Smooth muscle cell of the coronary artery (primary cell): ENCODE results near the gene POLR1B. TPM values are rescaled to one million over a fixed set of nuclear protein-coding genes. Genes with fewer than 3 reads are reported as not detected.

Experiments used
- total RNA-seq: library from RNA; depleted of rRNA; stranded (reverse); fragments of >200 nt; gene quantifications from 2 replicates; pipeline ENCODE4 v1.2.3, GENCODE V29; 2014; ENCODE audit warnings: low replicate concordance

POLR1B gene, protein sequence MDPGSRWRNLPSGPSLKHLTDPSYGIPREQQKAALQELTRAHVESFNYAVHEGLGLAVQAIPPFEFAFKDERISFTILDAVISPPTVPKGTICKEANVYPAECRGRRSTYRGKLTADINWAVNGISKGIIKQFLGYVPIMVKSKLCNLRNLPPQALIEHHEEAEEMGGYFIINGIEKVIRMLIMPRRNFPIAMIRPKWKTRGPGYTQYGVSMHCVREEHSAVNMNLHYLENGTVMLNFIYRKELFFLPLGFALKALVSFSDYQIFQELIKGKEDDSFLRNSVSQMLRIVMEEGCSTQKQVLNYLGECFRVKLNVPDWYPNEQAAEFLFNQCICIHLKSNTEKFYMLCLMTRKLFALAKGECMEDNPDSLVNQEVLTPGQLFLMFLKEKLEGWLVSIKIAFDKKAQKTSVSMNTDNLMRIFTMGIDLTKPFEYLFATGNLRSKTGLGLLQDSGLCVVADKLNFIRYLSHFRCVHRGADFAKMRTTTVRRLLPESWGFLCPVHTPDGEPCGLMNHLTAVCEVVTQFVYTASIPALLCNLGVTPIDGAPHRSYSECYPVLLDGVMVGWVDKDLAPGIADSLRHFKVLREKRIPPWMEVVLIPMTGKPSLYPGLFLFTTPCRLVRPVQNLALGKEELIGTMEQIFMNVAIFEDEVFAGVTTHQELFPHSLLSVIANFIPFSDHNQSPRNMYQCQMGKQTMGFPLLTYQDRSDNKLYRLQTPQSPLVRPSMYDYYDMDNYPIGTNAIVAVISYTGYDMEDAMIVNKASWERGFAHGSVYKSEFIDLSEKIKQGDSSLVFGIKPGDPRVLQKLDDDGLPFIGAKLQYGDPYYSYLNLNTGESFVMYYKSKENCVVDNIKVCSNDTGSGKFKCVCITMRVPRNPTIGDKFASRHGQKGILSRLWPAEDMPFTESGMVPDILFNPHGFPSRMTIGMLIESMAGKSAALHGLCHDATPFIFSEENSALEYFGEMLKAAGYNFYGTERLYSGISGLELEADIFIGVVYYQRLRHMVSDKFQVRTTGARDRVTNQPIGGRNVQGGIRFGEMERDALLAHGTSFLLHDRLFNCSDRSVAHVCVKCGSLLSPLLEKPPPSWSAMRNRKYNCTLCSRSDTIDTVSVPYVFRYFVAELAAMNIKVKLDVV
- 11.9 and 13.5 TPM in 2 replicates for total RNA-seq

DNA sequence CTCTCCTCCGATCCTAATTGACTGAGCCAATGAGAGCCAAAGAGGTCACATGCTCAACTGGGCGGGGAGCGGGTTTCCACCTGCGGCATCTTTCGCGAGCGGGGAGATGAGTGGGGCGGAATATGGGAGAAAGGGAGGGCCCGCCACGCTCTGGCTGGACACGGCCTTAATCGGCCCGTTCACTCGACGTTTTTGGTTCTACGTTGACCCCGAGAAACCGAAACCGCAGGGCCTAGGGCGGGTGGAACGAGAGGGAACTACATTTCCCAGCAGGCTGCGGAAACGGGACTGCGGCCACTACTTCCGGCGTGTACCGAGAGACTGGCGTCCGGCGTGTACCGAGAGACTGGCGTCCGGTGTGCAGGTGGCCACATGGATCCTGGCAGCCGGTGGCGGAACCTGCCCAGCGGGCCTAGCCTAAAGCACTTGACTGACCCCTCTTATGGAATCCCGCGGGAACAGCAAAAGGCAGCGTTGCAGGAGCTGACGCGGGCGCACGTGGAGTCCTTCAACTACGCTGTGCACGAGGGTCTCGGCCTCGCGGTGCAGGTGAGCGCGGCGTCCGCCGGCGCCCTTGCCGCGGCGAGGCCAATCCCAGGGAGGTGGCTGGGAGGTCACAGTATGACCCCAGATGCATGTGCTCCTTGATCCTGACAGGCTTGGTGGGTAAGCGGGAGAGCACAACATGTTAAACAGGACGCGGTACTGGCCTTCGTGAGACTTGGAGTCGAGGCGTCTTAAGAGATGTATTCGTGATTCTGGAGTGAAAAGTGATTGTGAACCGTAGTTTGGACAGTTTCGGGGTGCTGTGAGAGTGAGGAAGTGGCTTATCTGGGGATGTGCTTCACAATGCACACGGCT, at the start of gene POLR1B:
Gene POLR1B, plus strand, starts transcription at position 343 of the 861 bp plus-strand sequence. Its CDS starts 30 bp downstream, at position 373.

DNA sequence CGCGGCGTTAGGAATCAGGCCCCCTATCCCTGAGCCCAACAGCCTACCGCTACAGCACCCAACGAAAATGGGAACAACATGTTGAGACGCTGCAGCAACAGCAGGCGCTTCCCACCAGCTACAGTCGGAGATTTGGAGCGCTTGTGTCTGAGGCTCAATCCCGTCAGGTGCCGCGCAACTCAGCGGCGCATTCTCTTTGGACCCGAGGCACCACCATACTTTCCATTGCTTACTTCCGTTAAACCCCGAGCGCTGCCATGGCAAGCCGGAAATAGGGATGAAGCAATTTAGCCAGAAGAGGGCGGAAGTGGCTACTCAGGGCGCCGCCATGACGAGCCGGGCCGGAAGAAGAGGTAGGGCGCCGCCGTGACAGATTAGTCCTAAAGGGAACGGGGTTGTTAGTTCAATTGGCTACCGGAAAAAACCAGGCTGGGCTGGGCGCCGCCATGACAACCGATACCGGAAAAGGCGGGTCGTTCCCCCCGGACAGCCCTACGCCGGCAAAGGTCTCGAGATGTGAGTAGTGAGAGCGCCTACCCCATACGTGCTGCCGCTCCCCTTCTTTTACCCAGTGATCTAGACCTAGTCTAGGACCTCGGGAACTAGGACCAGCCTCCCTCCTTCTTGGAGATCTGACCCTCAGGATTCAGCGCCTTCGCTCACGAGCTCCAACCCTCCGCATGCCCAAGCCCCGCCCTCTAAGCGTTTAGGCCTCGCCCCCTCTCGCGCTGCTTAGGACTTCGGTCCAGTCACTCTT, 42.0 kb downstream of the POLR1B start, which contains the start of gene CHCHD5:
Gene CHCHD5, plus strand, starts transcription at position 476 of the 757 bp plus-strand sequence. Its CDS starts 39 bp downstream, at position 515.

Other genes starting within 250 kb of the POLR1B start
- gene RGPD8, start 108.8 kb upstream of the POLR1B start, total RNA-seq: 4.8 and 20.5 TPM in 2 replicates
- gene TTL, start 60.3 kb upstream of the POLR1B start, total RNA-seq: 26.8 and 28.0 TPM in 2 replicates
- 13.2 and 21.2 TPM in 2 replicates for gene CHCHD5, start 42.1 kb downstream of the POLR1B start, total RNA-seq
- gene SLC20A1, start 103.5 kb downstream of the POLR1B start, total RNA-seq: 27.4 and 82.2 TPM in 2 replicates
- gene NT5DC4, start 178.6 kb downstream of the POLR1B start, total RNA-seq: not detected in 2 replicates
- 0.94 and 2.1 TPM in 2 replicates for gene CKAP2L, start 222.1 kb downstream of the POLR1B start, total RNA-seq
- gene IL1A, start 242.0 kb downstream of the POLR1B start, total RNA-seq: 4.1 TPM in 1 of 2 replicates, not detected in the other